ENCODE results near the gene KCNQ5.

- TF ChIP-seq CTCF (IDR thresholded peaks at IDR 0.05; ENCODE audit: low read depth, low read length, poor library complexity, severe bottlenecking) (no peak), EZH2phosphoT487 (IDR thresholded peaks at IDR 0.05; ENCODE audit: borderline replicate concordance, low read length) (no peak)
Measured at GRCh38 chr6:72954716-72955115, 332.9 kb downstream of the KCNQ5 start.

Data from DOHH2 (cell line).